ENCODE data around the gene SBF2. TPM values are rescaled to one million over a fixed set of nuclear protein-coding genes. Genes with fewer than 3 reads are reported as not detected.

SBF2 gene
- total and polyA plus RNA-seq, 2 of the 13 experiments (the other 11 are each of a cell fraction or from before 2014, with no cell fraction given), result 24.0 to 45.8 TPM

DNA sequence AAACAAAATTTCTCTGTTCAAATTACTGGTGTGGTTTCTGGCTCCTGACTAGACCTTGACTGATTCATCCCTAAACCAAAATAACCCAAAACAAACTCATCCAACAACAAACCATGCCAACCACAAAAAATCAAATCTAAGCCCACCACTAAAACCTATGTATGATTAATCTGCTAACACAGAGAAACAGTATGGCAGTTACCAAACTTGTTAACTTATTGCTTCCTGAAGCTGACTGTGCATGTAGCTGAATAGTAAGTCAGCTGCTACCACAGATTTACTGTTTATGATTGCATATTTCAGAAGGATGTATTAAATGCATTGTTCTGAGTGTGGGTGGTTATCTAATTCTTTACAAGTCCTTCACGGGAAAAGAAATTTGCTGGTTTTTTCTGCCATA, 399.0 kb downstream of the SBF2 start (continued):
- no peak for TF ChIP-seq NFE2 (CRISPR knock-in tag; IDR thresholded peaks at IDR 0.05)
- TF ChIP-seq SP140L (CRISPR knock-in tag; IDR thresholded peaks at IDR 0.05; ENCODE audit: borderline replicate concordance), result no peak
- no peak for TF ChIP-seq HMG20B (CRISPR knock-in tag; conservative IDR thresholded peaks at IDR 0.05)
- TF ChIP-seq ZMYM3 (CRISPR knock-in tag; IDR thresholded peaks at IDR 0.05), result no peak
- no peak for TF ChIP-seq ZFP1 (CRISPR knock-in tag; IDR thresholded peaks at IDR 0.05)
- no peak for TF ChIP-seq RFXAP (CRISPR knock-in tag; IDR thresholded peaks at IDR 0.05; ENCODE audit: borderline replicate concordance)
- TF ChIP-seq, protein P1, sequence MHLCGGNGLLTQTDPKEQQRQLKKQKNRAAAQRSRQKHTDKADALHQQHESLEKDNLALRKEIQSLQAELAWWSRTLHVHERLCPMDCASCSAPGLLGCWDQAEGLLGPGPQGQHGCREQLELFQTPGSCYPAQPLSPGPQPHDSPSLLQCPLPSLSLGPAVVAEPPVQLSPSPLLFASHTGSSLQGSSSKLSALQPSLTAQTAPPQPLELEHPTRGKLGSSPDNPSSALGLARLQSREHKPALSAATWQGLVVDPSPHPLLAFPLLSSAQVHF (CRISPR knock-in tag; IDR thresholded peaks at IDR 0.05), result no peak
- TF ChIP-seq ZFP36 (IDR thresholded peaks at IDR 0.05; ENCODE audit: borderline replicate concordance, low read depth, low read length, partially characterized antibody), result no peak

DNA sequence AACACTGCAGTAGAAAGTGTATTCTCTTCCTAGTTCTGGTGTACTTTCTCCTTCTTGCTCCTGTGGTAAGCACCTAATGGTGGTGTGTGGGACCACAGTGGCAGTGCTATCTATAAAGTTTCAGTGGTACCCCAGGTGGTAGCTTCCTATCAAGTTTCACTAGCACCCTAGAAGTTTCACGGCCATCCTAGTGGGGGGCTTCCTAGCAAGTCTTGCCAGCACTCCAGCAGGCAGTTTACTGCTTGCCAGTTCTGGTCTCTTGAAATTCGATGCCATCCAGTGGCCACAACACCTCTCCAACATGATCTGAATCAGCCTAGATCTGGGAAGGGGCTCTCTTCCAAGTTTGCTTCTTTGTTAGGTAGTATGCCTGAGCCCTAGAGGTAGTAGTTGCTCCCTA, 400.5 kb downstream of the SBF2 start:
- 100% methylated on average over 1 of the region's 2 CpGs for WGBS (ENCODE audit: low lambda C conversion rate)
- FAIRE-seq, result no peak
- BruUV-seq (replicated peaks), result no TSS peak
- DNase-seq (ENCODE audit: low spot score), result no peak
- ATAC-seq, result no peak
- H3K4me3 ChIP-seq (replicated peaks in 1 of 3; ENCODE audit: insufficient read depth in 1 of 3, low read depth in 2 of 3, low read length in 3 of 3), result no peak overlapping the region
- CTCF ChIA-PET (ENCODE audit: low intra/inter-chr PET ratio, low total read pairs), result no interaction called here
- H3K79me2 ChIP-seq (ENCODE audit: insufficient read depth, low read length), result no peaks in the 10 kb centered on the region
- intact Hi-C loops (cut with micrococcal nuclease; ENCODE audit: unreplicated experiment) (no loop called here), in situ Hi-C loops (cut with HindIII; ENCODE audit: extremely low pct_ligation_motif_present, low pct_unique_long_range_greater_than_20kb) (no loop called here)
- no peaks in the 10 kb centered on the region for H3K9me3 ChIP-seq (ENCODE audit: low read length)
- H3K4me2 ChIP-seq (ENCODE audit: low read depth, low read length), result no peak overlapping the region
- no peak overlapping the region for H2AFZ ChIP-seq (ENCODE audit: low read length)
- H3K36me3 ChIP-seq (replicated peaks in 1 of 2; ENCODE audit: control insufficient read depth in 1 of 2, insufficient read depth in 2 of 2, low read length in 2 of 2), result 0 out of 5 replicates have a peak, but pooled peaks cover 0 to 3% of the 10 kb centered on the region in 2 experiments
- POLR2A ChIA-PET, result no interaction called here
- H3K4me1 ChIP-seq (ENCODE audit: insufficient read depth, low read length), result no peaks in the 10 kb centered on the region
- H3K27me3 ChIP-seq (ENCODE audit: control insufficient read depth in 1 of 2, insufficient read depth in 2 of 2, low read length in 2 of 2), result no peaks in the 10 kb centered on the region; a peak in 1 of 5 replicates
- TF ChIP-seq ZNF292 (CRISPR knock-in tag; IDR thresholded peaks at IDR 0.05; ENCODE audit: borderline replicate concordance, low read depth) (no peak), STAG1 (CRISPR knock-in tag; IDR thresholded peaks at IDR 0.05) (peak; percentile 15; the same call in 1 of the 2 replicates)
- TF ChIP-seq, protein P2, sequence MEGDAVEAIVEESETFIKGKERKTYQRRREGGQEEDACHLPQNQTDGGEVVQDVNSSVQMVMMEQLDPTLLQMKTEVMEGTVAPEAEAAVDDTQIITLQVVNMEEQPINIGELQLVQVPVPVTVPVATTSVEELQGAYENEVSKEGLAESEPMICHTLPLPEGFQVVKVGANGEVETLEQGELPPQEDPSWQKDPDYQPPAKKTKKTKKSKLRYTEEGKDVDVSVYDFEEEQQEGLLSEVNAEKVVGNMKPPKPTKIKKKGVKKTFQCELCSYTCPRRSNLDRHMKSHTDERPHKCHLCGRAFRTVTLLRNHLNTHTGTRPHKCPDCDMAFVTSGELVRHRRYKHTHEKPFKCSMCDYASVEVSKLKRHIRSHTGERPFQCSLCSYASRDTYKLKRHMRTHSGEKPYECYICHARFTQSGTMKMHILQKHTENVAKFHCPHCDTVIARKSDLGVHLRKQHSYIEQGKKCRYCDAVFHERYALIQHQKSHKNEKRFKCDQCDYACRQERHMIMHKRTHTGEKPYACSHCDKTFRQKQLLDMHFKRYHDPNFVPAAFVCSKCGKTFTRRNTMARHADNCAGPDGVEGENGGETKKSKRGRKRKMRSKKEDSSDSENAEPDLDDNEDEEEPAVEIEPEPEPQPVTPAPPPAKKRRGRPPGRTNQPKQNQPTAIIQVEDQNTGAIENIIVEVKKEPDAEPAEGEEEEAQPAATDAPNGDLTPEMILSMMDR (CRISPR knock-in tag; IDR thresholded peaks at IDR 0.05), result 0 out of 2 replicates have a peak, but pooled peaks have one; percentile 13
- H3K27ac ChIP-seq (ENCODE audit: extremely low read length, insufficient read depth, low read length), result no peak overlapping the region
- no peak overlapping the region for H3K9ac ChIP-seq (ENCODE audit: insufficient read depth, low read depth, low read length)
- no peaks in the 10 kb centered on the region for H4K20me1 ChIP-seq (ENCODE audit: insufficient read depth, low read length)
